GM12873 (cell line): Measurements from ENCODE around the gene SYPL1.

Source experiments
- TF ChIP-seq, protein P1 (sequence below): IDR thresholded peaks from 2 replicates; pipeline ENCODE4 v1.5.1; 2012; ENCODE audit warnings: low read depth, mild to moderate bottlenecking, moderate library complexity, low read length, control low read depth; ENCODE audit not compliant: insufficient read depth; ENCODE audit errors: missing control alignments

The SYPL1 gene

DNA sequence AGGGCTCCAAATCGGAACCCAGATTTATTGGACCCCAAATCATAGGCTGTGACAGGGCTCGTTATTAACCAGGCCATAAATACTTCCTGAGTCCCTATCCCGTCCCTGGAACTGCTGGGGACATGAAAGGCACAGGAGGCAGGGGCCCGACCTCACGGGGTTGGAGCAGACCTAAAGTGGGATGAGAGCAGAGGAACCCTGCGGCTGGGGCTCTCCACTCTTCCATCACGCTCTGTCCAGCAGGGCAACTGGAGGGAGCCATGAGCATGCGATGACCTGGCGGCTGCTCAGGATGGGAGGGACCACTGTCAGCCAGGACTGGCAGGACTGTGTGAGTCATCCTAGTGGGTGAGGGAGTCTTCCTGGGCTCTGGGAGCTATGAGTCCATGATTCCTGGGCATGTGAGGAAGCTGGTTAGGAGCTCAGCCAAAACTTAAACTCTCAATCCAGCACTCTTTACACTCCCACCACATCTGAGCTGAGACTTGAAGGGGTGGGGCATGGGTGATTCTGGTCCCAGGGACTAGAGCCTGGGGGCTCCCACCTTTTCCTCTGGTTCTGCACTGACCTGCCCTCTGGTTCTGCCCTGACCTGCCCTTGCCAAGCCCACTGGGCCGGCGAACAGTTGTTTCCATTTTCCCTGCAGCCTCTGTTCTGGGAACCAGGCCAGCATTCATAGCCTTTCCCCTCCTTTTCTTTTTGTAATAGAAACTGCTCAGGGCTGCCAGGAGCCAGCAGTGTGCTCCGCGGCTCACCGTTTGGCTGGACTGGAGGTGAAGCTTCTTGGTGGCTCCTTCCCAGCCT lies 47.1 kb downstream of the SYPL1 start:
- TF ChIP-seq, protein P1, sequence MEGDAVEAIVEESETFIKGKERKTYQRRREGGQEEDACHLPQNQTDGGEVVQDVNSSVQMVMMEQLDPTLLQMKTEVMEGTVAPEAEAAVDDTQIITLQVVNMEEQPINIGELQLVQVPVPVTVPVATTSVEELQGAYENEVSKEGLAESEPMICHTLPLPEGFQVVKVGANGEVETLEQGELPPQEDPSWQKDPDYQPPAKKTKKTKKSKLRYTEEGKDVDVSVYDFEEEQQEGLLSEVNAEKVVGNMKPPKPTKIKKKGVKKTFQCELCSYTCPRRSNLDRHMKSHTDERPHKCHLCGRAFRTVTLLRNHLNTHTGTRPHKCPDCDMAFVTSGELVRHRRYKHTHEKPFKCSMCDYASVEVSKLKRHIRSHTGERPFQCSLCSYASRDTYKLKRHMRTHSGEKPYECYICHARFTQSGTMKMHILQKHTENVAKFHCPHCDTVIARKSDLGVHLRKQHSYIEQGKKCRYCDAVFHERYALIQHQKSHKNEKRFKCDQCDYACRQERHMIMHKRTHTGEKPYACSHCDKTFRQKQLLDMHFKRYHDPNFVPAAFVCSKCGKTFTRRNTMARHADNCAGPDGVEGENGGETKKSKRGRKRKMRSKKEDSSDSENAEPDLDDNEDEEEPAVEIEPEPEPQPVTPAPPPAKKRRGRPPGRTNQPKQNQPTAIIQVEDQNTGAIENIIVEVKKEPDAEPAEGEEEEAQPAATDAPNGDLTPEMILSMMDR, result no peak

GRCh38 chr7:106064316-106064715 lies 47.8 kb downstream of the SYPL1 start:
- TF ChIP-seq, protein P1, result no peak

- TF ChIP-seq, protein P1, result no peak
Observed at GRCh38 chr7:106063692-106064091, 48.4 kb downstream of the SYPL1 start.

- TF ChIP-seq, protein P1, result no peak
Observed at GRCh38 chr7:106063024-106063423, 49.1 kb downstream of the SYPL1 start.

DNA sequence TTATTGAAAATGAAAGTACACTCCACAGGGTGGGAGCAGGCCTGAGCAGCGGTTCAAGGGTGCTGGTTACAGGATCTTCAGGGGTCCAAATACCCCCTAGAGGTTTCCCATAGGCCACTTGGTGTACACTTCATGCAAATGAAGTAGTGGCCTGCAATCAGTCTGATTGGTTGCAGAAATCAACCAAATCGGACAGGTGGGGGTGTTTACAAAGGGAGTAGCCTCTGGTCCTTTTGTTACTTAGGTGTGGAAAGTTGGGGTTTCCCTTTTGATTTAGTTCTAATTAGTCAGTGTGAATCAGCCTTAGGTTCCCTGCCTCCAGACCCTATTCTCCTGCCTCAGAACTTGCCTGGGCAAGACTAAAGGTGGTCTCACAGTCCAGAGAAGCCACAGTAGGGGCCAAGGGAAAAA lies 49.6 kb downstream of the SYPL1 start:
- TF ChIP-seq, protein P1, result no peak

- TF ChIP-seq, protein P1, result no peak
Observed at GRCh38 chr7:106062006-106062405, 50.1 kb downstream of the SYPL1 start.

DNA sequence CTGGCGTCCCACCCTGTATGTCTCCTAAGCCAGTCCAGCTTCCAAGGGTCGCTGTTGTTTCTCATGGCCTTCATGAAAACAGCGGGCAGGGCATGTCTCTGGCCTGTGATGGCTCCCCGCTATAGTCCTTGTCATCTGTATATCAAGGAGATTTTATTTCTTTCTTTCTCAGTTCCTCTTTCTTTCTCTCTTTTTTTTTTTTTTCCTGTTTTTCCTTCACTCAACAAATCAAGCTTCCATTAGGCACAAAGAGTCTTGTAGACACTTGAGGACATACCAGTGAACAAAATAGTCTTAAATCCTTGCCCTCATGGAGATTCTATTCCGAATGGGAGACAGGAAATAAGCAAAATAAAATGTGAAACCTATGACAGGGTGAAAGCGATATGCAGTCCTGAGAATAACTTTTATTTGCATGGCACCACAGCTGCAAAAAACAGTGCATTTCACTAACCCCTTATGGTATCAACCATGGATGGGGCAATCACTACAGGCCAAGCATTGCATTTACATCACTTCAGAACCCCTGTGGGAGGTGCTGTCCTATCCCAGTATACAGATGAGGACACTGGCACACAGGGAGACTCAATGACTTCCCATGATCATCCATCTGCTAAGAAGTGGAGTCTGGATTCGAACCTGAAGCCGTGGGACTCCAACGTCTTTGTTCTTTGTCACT lies 50.7 kb downstream of the SYPL1 start:
- TF ChIP-seq, protein P1, result no peak
